ENCODE data around the gene TEX26.

The TEX26 gene

DNA sequence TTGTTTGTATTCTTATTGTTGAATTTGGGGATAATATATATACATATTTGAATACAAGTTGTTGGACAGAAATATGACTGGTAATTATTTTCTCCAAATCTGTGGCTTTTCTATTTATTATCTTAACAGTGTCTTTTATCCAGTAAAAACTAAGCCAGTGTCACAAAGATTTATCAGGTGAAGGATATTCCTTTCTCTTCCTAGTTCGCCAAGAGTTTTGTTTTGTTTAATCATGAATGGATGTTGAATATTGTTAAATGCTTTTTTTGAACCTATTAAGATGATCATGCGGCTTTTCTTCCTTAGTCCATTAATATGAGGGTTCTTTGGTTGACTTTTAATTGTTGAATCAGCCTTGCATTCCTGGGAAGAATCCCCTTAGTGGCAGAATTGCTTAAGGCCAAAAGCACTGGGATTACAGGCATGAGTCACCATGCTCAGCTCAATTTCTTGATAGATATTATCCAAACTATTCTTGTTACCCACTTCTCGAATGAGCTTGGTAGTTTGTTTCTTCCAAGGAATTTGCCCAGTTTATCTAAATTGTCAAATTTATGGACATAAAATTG is 53.3 kb downstream of the TEX26 start:
- no peak overlapping the region for H3K9ac ChIP-seq (ENCODE audit: insufficient read length, low read depth)
- H3K9me3 ChIP-seq (ENCODE audit: insufficient read depth, low read length), result no peaks in the 10 kb centered on the region
- H3K36me3 ChIP-seq (ENCODE audit: insufficient read depth, insufficient read length, low read length), result no peaks in the 10 kb centered on the region
- no peaks in the 10 kb centered on the region for H3K4me1 ChIP-seq (ENCODE audit: insufficient read depth, insufficient read length)
- no peak for DNase-seq (ENCODE audit: low read depth, low spot score)
- TF ChIP-seq YY1 (IDR thresholded peaks at IDR 0.05; ENCODE audit: insufficient read depth, insufficient read length) (no peak), SUZ12 (IDR thresholded peaks at IDR 0.05; ENCODE audit: extremely low read depth, insufficient read depth, insufficient read length) (no peak), ZNF274 (IDR thresholded peaks at IDR 0.05; ENCODE audit: low read depth, low read length) (no peak)
- H3K27me3 ChIP-seq (ENCODE audit: insufficient read depth, insufficient read length), result no peaks in the 10 kb centered on the region
- no peak overlapping the region for H3K4me3 ChIP-seq (ENCODE audit: insufficient read length, low read depth)

- no peak for DNase-seq (ENCODE audit: low read depth, low spot score)
Observed at GRCh38 chr13:30991184-30991583, 58.7 kb downstream of the TEX26 start.

DNA sequence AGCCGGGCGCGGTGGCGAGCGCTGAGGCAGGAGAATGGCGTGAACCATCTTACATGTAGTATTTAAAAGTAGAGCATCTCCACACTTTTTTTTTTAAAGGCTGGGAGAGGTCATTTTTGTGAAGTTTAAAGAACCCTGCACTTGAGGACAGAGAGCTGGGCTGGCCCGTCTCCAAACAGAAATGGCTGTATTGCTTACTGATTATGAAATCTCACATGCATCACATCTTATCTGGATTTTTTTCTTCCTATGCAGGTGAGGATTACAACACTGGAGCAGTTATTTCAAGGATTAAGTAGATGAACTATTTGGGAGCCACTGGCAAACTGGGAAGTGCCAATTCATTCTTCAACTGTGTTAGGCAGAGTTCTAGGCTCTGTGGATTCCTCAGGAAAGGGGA is 59.5 kb downstream of the TEX26 start:
- Histone ChIP-seq H3K27me3 (ENCODE audit: insufficient read depth, insufficient read length) (no peaks in the 10 kb centered on the region), H3K9ac (ENCODE audit: insufficient read length, low read depth) (no peak overlapping the region), H3K36me3 (ENCODE audit: insufficient read depth, insufficient read length, low read length) (no peaks in the 10 kb centered on the region), H3K4me3 (ENCODE audit: insufficient read length, low read depth) (no peak overlapping the region), H3K9me3 (ENCODE audit: insufficient read depth, low read length) (no peaks in the 10 kb centered on the region), H3K4me1 (ENCODE audit: insufficient read depth, insufficient read length) (peaks cover 3% of the 10 kb centered on the region)
- no peak for TF ChIP-seq YY1 (IDR thresholded peaks at IDR 0.05; ENCODE audit: insufficient read depth, insufficient read length)
- no peak for TF ChIP-seq SUZ12 (IDR thresholded peaks at IDR 0.05; ENCODE audit: extremely low read depth, insufficient read depth, insufficient read length)
- TF ChIP-seq ZNF274 (IDR thresholded peaks at IDR 0.05; ENCODE audit: low read depth, low read length), result no peak
- DNase-seq (ENCODE audit: low read depth, low spot score), result no peak

More at GRCh38 chr13:30991184-30991583, 58.7 kb downstream of the TEX26 start:
- H3K9ac ChIP-seq (ENCODE audit: insufficient read length, low read depth), result no peak overlapping the region
- H3K36me3 ChIP-seq (ENCODE audit: insufficient read depth, insufficient read length, low read length), result no peaks in the 10 kb centered on the region
- H3K27me3 ChIP-seq (ENCODE audit: insufficient read depth, insufficient read length), result no peaks in the 10 kb centered on the region
- H3K4me3 ChIP-seq (ENCODE audit: insufficient read length, low read depth), result no peak overlapping the region
- TF ChIP-seq SUZ12 (IDR thresholded peaks at IDR 0.05; ENCODE audit: extremely low read depth, insufficient read depth, insufficient read length) (no peak), YY1 (IDR thresholded peaks at IDR 0.05; ENCODE audit: insufficient read depth, insufficient read length) (no peak), ZNF274 (IDR thresholded peaks at IDR 0.05; ENCODE audit: low read depth, low read length) (no peak)
- no peaks in the 10 kb centered on the region for H3K9me3 ChIP-seq (ENCODE audit: insufficient read depth, low read length)
- peaks cover 3% of the 10 kb centered on the region for H3K4me1 ChIP-seq (ENCODE audit: insufficient read depth, insufficient read length)

GRCh38 chr13:30995331-30995730 is 62.9 kb downstream of the TEX26 start:
- no peak for TF ChIP-seq ZNF274 (IDR thresholded peaks at IDR 0.05; ENCODE audit: low read depth, low read length)
- no peak for TF ChIP-seq YY1 (IDR thresholded peaks at IDR 0.05; ENCODE audit: insufficient read depth, insufficient read length)
- no peak for TF ChIP-seq SUZ12 (IDR thresholded peaks at IDR 0.05; ENCODE audit: extremely low read depth, insufficient read depth, insufficient read length)
- H3K9ac ChIP-seq (ENCODE audit: insufficient read length, low read depth), result no peak overlapping the region
- no peak for DNase-seq (ENCODE audit: low read depth, low spot score)
- H3K36me3 ChIP-seq (ENCODE audit: insufficient read depth, insufficient read length, low read length), result no peaks in the 10 kb centered on the region
- H3K27me3 ChIP-seq (ENCODE audit: insufficient read depth, insufficient read length), result no peaks in the 10 kb centered on the region
- H3K9me3 ChIP-seq (ENCODE audit: insufficient read depth, low read length), result no peaks in the 10 kb centered on the region
- no peak overlapping the region for H3K4me3 ChIP-seq (ENCODE audit: insufficient read length, low read depth)
- peaks cover 3% of the 10 kb centered on the region for H3K4me1 ChIP-seq (ENCODE audit: insufficient read depth, insufficient read length)

- Histone ChIP-seq H3K9me3 (ENCODE audit: insufficient read depth, low read length) (no peaks in the 10 kb centered on the region), H3K27me3 (ENCODE audit: insufficient read depth, insufficient read length) (no peaks in the 10 kb centered on the region), H3K9ac (ENCODE audit: insufficient read length, low read depth) (no peak overlapping the region), H3K36me3 (ENCODE audit: insufficient read depth, insufficient read length, low read length) (no peaks in the 10 kb centered on the region), H3K4me3 (ENCODE audit: insufficient read length, low read depth) (no peak overlapping the region), H3K4me1 (ENCODE audit: insufficient read depth, insufficient read length) (peaks cover 3% of the 10 kb centered on the region)
- DNase-seq (ENCODE audit: low read depth, low spot score), result no peak
- no peak for TF ChIP-seq ZNF274 (IDR thresholded peaks at IDR 0.05; ENCODE audit: low read depth, low read length)
- TF ChIP-seq YY1 (IDR thresholded peaks at IDR 0.05; ENCODE audit: insufficient read depth, insufficient read length), result no peak
- no peak for TF ChIP-seq SUZ12 (IDR thresholded peaks at IDR 0.05; ENCODE audit: extremely low read depth, insufficient read depth, insufficient read length)
Observed at GRCh38 chr13:30997697-30998096, 65.2 kb downstream of the TEX26 start.

GRCh38 chr13:30998136-30999088 is 66.0 kb downstream of the TEX26 start:
- no peaks in the 10 kb centered on the region for H3K36me3 ChIP-seq (ENCODE audit: insufficient read depth, insufficient read length, low read length)
- H3K9ac ChIP-seq (ENCODE audit: insufficient read length, low read depth), result no peak overlapping the region
- TF ChIP-seq ZNF274 (IDR thresholded peaks at IDR 0.05; ENCODE audit: low read depth, low read length) (no peak), YY1 (IDR thresholded peaks at IDR 0.05; ENCODE audit: insufficient read depth, insufficient read length) (no peak), SUZ12 (IDR thresholded peaks at IDR 0.05; ENCODE audit: extremely low read depth, insufficient read depth, insufficient read length) (no peak)
- H3K9me3 ChIP-seq (ENCODE audit: insufficient read depth, low read length), result no peaks in the 10 kb centered on the region
- DNase-seq (ENCODE audit: low read depth, low spot score), result no peak
- H3K4me1 ChIP-seq (ENCODE audit: insufficient read depth, insufficient read length), result peaks cover 3% of the 10 kb centered on the region
- no peak overlapping the region for H3K4me3 ChIP-seq (ENCODE audit: insufficient read length, low read depth)
- H3K27me3 ChIP-seq (ENCODE audit: insufficient read depth, insufficient read length), result no peaks in the 10 kb centered on the region

GRCh38 chr13:31000889-31001288 is 68.4 kb downstream of the TEX26 start:
- TF ChIP-seq ZNF274 (IDR thresholded peaks at IDR 0.05; ENCODE audit: low read depth, low read length) (no peak), YY1 (IDR thresholded peaks at IDR 0.05; ENCODE audit: insufficient read depth, insufficient read length) (no peak), SUZ12 (IDR thresholded peaks at IDR 0.05; ENCODE audit: extremely low read depth, insufficient read depth, insufficient read length) (no peak)
- no peaks in the 10 kb centered on the region for H3K27me3 ChIP-seq (ENCODE audit: insufficient read depth, insufficient read length)
- no peaks in the 10 kb centered on the region for H3K9me3 ChIP-seq (ENCODE audit: insufficient read depth, low read length)

More at GRCh38 chr13:31000889-31001288, 68.4 kb downstream of the TEX26 start:
- DNase-seq (ENCODE audit: low read depth, low spot score), result no peak
- Histone ChIP-seq H3K9ac (ENCODE audit: insufficient read length, low read depth) (no peak overlapping the region), H3K4me3 (ENCODE audit: insufficient read length, low read depth) (no peak overlapping the region), H3K4me1 (ENCODE audit: insufficient read depth, insufficient read length) (peaks cover 2% of the 10 kb centered on the region), H3K36me3 (ENCODE audit: insufficient read depth, insufficient read length, low read length) (no peaks in the 10 kb centered on the region)

Data from NT2/D1 (cell line).